ENCODE measurements around the gene ZBTB7C. TPM values are rescaled to one million over a fixed set of nuclear protein-coding genes. Genes with fewer than 3 reads are reported as not detected.

Gene ZBTB7C
- total and polyA plus RNA-seq, 2 of the 4 experiments (the other 2 are of a cell fraction) = not detected

DNA sequence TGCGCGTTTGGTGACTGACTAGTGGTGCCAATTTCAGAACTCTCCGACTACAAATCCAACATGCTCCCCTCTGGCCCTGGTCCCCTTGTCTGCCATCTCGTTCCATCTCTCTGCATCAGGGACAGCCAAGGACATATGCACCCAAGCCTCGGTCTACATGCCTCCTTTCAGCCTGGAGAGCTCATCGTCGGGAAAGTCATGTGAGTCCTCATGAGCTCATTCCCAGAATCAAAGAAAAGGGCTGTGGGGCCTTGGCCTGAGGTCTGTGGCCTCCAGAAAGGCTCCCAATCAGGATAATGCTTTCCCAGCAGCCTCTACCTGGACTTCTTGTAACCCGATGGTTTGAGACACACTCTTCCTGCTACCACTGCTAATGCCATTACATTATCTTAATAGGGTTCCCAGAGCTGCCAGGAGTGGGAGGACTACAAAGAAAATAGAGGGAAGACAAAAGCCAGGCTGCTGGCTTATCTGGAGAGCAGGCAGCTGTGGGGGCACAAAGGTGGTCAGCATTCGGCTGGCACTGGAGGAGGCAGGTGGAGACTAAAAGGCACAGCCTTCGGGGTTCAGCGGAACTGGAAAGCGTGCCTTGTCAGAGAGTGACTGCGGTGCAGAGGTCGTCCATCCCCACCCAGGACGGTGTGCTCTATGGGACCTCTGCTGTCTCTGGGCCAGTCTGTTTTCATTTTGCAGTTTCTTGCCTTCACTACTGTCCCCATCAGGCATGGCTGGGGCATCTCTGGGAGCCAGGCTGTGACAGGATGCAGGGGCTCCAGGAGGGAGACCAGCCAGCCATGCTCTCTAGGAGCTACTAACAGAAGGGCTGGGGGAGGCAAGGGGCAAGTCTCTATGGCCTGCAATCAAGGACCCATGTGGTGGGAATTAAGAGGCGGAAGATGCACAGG lies 374.3 kb downstream of the ZBTB7C start:
- DNase-seq = no peak
- no peak overlapping the region for H3K4me3 ChIP-seq (ENCODE audit: insufficient read depth, low read depth, low read length)
- H2BK15ac ChIP-seq (ENCODE audit: low read depth, low read length) = no peak overlapping the region
- no peaks in the 10 kb centered on the region for H3K79me1 ChIP-seq (ENCODE audit: low read depth in 1 of 2, low read length in 2 of 2)
- peaks cover 5% of the 10 kb centered on the region for H3K27me3 ChIP-seq (ENCODE audit: control insufficient read depth, insufficient read depth, low read length)
- H3K4ac ChIP-seq (ENCODE audit: low read depth, low read length) = no peak overlapping the region
- no peak overlapping the region for H4K8ac ChIP-seq (ENCODE audit: low read depth in 2 of 2, low read length in 2 of 2)
- H3K18ac ChIP-seq (ENCODE audit: low read depth, low read length) = no peak overlapping the region
- no peak overlapping the region for H2AK5ac ChIP-seq (ENCODE audit: low read depth, low read length)
- H3K9me1 ChIP-seq (ENCODE audit: insufficient read depth, low read length) = no peaks in the 10 kb centered on the region
- no peak for TF ChIP-seq MAFK (IDR thresholded peaks at IDR 0.05; ENCODE audit: low read depth, low read length)
- TF ChIP-seq NFE2L2 (IDR thresholded peaks at IDR 0.05; ENCODE audit: low read depth, low read length) = no peak
- TF ChIP-seq RAD21 (IDR thresholded peaks at IDR 0.05; ENCODE audit: low read length) = no peak
- TF ChIP-seq CHD1 (IDR thresholded peaks at IDR 0.05; ENCODE audit: low read depth, low read length) = no peak
- no peak for TF ChIP-seq RFX5 (IDR thresholded peaks at IDR 0.05; ENCODE audit: low read depth, low read length)
- TF ChIP-seq, protein P1, sequence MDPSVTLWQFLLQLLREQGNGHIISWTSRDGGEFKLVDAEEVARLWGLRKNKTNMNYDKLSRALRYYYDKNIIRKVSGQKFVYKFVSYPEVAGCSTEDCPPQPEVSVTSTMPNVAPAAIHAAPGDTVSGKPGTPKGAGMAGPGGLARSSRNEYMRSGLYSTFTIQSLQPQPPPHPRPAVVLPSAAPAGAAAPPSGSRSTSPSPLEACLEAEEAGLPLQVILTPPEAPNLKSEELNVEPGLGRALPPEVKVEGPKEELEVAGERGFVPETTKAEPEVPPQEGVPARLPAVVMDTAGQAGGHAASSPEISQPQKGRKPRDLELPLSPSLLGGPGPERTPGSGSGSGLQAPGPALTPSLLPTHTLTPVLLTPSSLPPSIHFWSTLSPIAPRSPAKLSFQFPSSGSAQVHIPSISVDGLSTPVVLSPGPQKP (IDR thresholded peaks at IDR 0.05; ENCODE audit: borderline replicate concordance, low read depth, low read length) = no peak
- TF ChIP-seq POLR2A (IDR thresholded peaks at IDR 0.05; ENCODE audit: low read depth, low read length) = no peak
- TF ChIP-seq MAZ (IDR thresholded peaks at IDR 0.05; ENCODE audit: borderline replicate concordance, low read depth, low read length) = no peak
- TF ChIP-seq, protein P2, sequence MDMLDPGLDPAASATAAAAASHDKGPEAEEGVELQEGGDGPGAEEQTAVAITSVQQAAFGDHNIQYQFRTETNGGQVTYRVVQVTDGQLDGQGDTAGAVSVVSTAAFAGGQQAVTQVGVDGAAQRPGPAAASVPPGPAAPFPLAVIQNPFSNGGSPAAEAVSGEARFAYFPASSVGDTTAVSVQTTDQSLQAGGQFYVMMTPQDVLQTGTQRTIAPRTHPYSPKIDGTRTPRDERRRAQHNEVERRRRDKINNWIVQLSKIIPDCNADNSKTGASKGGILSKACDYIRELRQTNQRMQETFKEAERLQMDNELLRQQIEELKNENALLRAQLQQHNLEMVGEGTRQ (IDR thresholded peaks at IDR 0.05; ENCODE audit: low read depth, low read length) = no peak
- no peak for TF ChIP-seq BHLHE40 (IDR thresholded peaks at IDR 0.05; ENCODE audit: low read depth, low read length)
- no peak for TF ChIP-seq FOS (IDR thresholded peaks at IDR 0.05; ENCODE audit: low read depth, low read length)
- TF ChIP-seq RCOR1 (IDR thresholded peaks at IDR 0.05; ENCODE audit: insufficient replicate concordance, low read length) = no peak
- TF ChIP-seq, protein P3, sequence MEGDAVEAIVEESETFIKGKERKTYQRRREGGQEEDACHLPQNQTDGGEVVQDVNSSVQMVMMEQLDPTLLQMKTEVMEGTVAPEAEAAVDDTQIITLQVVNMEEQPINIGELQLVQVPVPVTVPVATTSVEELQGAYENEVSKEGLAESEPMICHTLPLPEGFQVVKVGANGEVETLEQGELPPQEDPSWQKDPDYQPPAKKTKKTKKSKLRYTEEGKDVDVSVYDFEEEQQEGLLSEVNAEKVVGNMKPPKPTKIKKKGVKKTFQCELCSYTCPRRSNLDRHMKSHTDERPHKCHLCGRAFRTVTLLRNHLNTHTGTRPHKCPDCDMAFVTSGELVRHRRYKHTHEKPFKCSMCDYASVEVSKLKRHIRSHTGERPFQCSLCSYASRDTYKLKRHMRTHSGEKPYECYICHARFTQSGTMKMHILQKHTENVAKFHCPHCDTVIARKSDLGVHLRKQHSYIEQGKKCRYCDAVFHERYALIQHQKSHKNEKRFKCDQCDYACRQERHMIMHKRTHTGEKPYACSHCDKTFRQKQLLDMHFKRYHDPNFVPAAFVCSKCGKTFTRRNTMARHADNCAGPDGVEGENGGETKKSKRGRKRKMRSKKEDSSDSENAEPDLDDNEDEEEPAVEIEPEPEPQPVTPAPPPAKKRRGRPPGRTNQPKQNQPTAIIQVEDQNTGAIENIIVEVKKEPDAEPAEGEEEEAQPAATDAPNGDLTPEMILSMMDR (conservative IDR thresholded peaks at IDR 0.05; ENCODE audit: low read depth, low read length) = no peak
- no peak for TF ChIP-seq CEBPB (IDR thresholded peaks at IDR 0.05; ENCODE audit: low read depth, low read length)
- no peak for TF ChIP-seq MXI1 (IDR thresholded peaks at IDR 0.05; ENCODE audit: borderline replicate concordance, low read depth, low read length)
- H2BK5ac ChIP-seq (ENCODE audit: low read depth, low read length, poor library complexity, severe bottlenecking) = no peak overlapping the region
- no peaks in the 10 kb centered on the region for H4K20me1 ChIP-seq (ENCODE audit: insufficient read depth, low read length)
- in situ Hi-C loops (cut with MboI; ENCODE audit: low sequenced_read_pairs) = loop anchor here (5.0 kb wide), 1 partner anchor 412 kb away; no protein-coding TSS in a partner anchor
- no peak overlapping the region for H3K9ac ChIP-seq (ENCODE audit: low read depth, low read length)
- BruUV-seq (replicated peaks) = no TSS peak
- no peak overlapping the region for H3K4me2 ChIP-seq (ENCODE audit: low read depth, low read length)
- no peaks in the 10 kb centered on the region for H3K9me3 ChIP-seq (ENCODE audit: control insufficient read depth, insufficient read depth, low read length)
- H2BK20ac ChIP-seq (ENCODE audit: low read depth, low read length) = no peak overlapping the region
- H3K4me1 ChIP-seq (ENCODE audit: control insufficient read depth, insufficient read depth, low read length) = no peaks in the 10 kb centered on the region
- ChIA-PET POLR2A (ENCODE audit: unreplicated experiment) (interaction anchor here (0.5 kb wide), 1 partner anchor 765 kb away, joined by 5 read pairs; no protein-coding TSS in a partner anchor), CTCF (no interaction called here)
- no peak overlapping the region for H3K56ac ChIP-seq (ENCODE audit: extremely low read depth, insufficient read depth, low read length)
- no peaks in the 10 kb centered on the region for H3K36me3 ChIP-seq (ENCODE audit: control insufficient read depth, insufficient read depth, low read length)
- H3K23ac ChIP-seq (ENCODE audit: low read depth, low read length) = no peak overlapping the region
- H4K5ac ChIP-seq (ENCODE audit: low read depth, low read length) = no peak overlapping the region
- H4K91ac ChIP-seq (ENCODE audit: insufficient read depth, low read depth, low read length) = no peak overlapping the region
- H2BK120ac ChIP-seq (ENCODE audit: low read depth, low read length) = no peak overlapping the region
- WGBS, 2 experiments (ENCODE audit: extremely low coverage in 2 of 2, insufficient read length in 1 of 2) = 66% methylated on average over 8 of the region's 16 CpGs; no CpG with 5 or more reads in 1 of the 2 experiments
- intact Hi-C loops (cut with micrococcal nuclease) = no loop called here
- no peak for ATAC-seq (ENCODE audit: low read depth)
- dilution Hi-C loops (cut with HindIII; ENCODE audit: low sequenced_read_pairs, unreplicated experiment) = no loop called here
- H3K14ac ChIP-seq (replicated peaks; ENCODE audit: low read depth, low read length) = no peak overlapping the region
- H2AFZ ChIP-seq (replicated peaks; ENCODE audit: low read length, poor library complexity) = no peak overlapping the region
- H2AK9ac ChIP-seq (replicated peaks; ENCODE audit: low read depth, low read length, poor library complexity) = no peak overlapping the region
- no peak overlapping the region for H3K27ac ChIP-seq (ENCODE audit: insufficient read depth, low read length)
